Heart left ventricle (tissue), 13 donors: ENCODE measurements around the gene ANKRD22.

Experiments
- POLR2A ChIP-seq, 2 donors: fragments of 450-650 bp; IDR thresholded peaks; one replicate each; pipeline ENCODE4 v1.6.1; 2017; ENCODE audit warnings: antibody characterized with exemption in 2 of 2, mild to moderate bottlenecking in 2 of 2, moderate library complexity in 2 of 2
- TF ChIP-seq, protein P1 (sequence below), 12 donors: fragments of 200-600 bp; sonication (generic) in 4 of 12; IDR thresholded peaks; one replicate each; pipeline versions ENCODE4 v1.5.0 to v1.8.0; 2018 to 2022; ENCODE audit warnings: antibody characterized with exemption in 12 of 12, mild to moderate bottlenecking in 5 of 12
- donor health status: ischemic (EF 13 %, LVEDD 7.1; RV severe dilation, severe dysfunction).
- donor health status: DM: no; HTN: yes; CAD: no.
- donor health status: DM: no; HTN: no; CAD: no.
- donor health status: ischemic (EF 25% LVEDD 6.9; RV normal size, moderate dysfunction).
- donor health status: ischemic (EF 25% LVEDD 5.7; RV mildly dilated, moderate dysfunction).
- donor health status: ischemic (EF 35%, LVEDD 5.7; RV mildly dilated, moderate dysfunction).
- donor health status: nonischemic (EF 11% LVEDD 7.7; RV severe dilation, severe dysfunction).
- donor health status: DM: yes; HTN: yes; CAD: no.
- donor health status: PGD.
- donor health status: ischemic (EF 29% LVEDD 5.4; RV normal size, mild dysfunction).
- donor health status: nonischemic (EF 23%, LVEDD 6.1; RV moderate dilation, normal function).

DNA sequence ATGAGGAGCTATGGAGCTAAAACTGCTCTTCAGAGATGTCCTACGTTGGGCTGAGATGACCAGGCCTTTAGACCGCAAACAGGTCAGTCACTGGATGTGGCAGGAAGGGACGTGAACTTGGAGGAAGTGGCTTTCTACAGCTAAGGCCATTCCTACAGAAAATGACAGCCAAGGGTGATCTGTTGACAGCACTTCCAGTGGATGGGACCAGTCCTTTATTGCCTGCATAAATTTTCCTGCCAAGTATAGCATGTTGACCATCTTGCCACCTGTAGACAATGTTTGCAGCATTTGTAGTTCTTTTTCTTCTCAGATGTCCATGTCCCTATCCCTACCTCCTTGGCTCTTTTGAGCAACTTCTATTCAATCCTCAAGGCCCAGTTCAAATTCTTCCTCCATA is 45.7 kb downstream of the ANKRD22 start:
- TF ChIP-seq, protein P1, sequence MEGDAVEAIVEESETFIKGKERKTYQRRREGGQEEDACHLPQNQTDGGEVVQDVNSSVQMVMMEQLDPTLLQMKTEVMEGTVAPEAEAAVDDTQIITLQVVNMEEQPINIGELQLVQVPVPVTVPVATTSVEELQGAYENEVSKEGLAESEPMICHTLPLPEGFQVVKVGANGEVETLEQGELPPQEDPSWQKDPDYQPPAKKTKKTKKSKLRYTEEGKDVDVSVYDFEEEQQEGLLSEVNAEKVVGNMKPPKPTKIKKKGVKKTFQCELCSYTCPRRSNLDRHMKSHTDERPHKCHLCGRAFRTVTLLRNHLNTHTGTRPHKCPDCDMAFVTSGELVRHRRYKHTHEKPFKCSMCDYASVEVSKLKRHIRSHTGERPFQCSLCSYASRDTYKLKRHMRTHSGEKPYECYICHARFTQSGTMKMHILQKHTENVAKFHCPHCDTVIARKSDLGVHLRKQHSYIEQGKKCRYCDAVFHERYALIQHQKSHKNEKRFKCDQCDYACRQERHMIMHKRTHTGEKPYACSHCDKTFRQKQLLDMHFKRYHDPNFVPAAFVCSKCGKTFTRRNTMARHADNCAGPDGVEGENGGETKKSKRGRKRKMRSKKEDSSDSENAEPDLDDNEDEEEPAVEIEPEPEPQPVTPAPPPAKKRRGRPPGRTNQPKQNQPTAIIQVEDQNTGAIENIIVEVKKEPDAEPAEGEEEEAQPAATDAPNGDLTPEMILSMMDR (IDR thresholded peaks at IDR 0.05): no peak
- TF ChIP-seq POLR2A (IDR thresholded peaks at IDR 0.05): no peak
